H1 (cell line): ENCODE results near the gene ARHGAP12. TPM values are rescaled to one million over a fixed set of nuclear protein-coding genes. Genes with fewer than 3 reads are reported as not detected.

ENCODE experiments used
- CTCF ChIA-PET: fragments of 300-600 bp; sonication (Branson Sonifier 250); formaldehyde crosslinking; loops from one replicate; lab custom pipeline; 2021; ENCODE audit not compliant: partially characterized antibody; lab: Charles Lee
- POLR2A ChIA-PET: fragments of 300-600 bp; sonication (Branson Sonifier 250); formaldehyde crosslinking; loops from one replicate; lab custom pipeline; 2021; ENCODE audit warnings: inconsistent platforms; ENCODE audit not compliant: partially characterized antibody; lab: Charles Lee
- DNase-seq, 2 experiments: peaks; one replicate each; pipeline versions ENCODE4 v3.0.0 to v3.0.0-alpha.2; 2010 to 2022; ENCODE audit warnings: low spot score in 2 of 2, low read depth in 1 of 2, mixed read lengths in 1 of 2
- FAIRE-seq: peaks from 2 replicates; lab custom pipeline; 2011; peaks lifted over from hg19 to GRCh38; lab: Jason Lieb, UNC
- H2AFZ ChIP-seq: 2 replicates; pipeline ENCODE4 v1.8.1; 2012; ENCODE audit warnings: low read length, inconsistent platforms
- H2AK5ac ChIP-seq: 2 replicates; pipeline ENCODE4 v1.6.1; 2013; ENCODE audit warnings: low read depth, low read length
- H2BK120ac ChIP-seq: replicated peaks from 2 replicates; pipeline ENCODE3; 2013; ENCODE audit warnings: low read depth, low read length, inconsistent platforms
- H2BK12ac ChIP-seq: 2 replicates; pipeline ENCODE4 v1.6.1; 2013; ENCODE audit warnings: low read depth, low read length
- H2BK15ac ChIP-seq: 2 replicates; pipeline ENCODE4 v1.6.1; 2013; ENCODE audit warnings: low read length
- H2BK20ac ChIP-seq: 2 replicates; pipeline ENCODE4 v1.6.1; 2013; ENCODE audit warnings: low read length
- H2BK5ac ChIP-seq: 2 replicates; pipeline ENCODE4 v1.6.1; 2013; ENCODE audit warnings: low read depth, low read length
- H3K14ac ChIP-seq: 2 replicates; pipeline ENCODE4 v1.6.1; 2013; ENCODE audit warnings: inconsistent platforms; ENCODE audit not compliant: insufficient read length
- H3K18ac ChIP-seq: 2 replicates; pipeline ENCODE4 v1.6.1; 2013; ENCODE audit warnings: low read length; ENCODE audit errors: extremely low read depth
- H3K23ac ChIP-seq: 2 replicates; pipeline ENCODE4 v1.6.1; 2013; ENCODE audit warnings: inconsistent platforms; ENCODE audit not compliant: insufficient read length
- H3K23me2 ChIP-seq: 2 replicates; pipeline ENCODE4 v1.6.1; 2013; ENCODE audit warnings: low read depth, low read length
- H3K27ac ChIP-seq: 2 replicates; pipeline ENCODE4 v1.6.1; 2011; ENCODE audit warnings: low read depth, low read length, inconsistent platforms
- H3K27me3 ChIP-seq, 4 experiments: replicated peaks in 1 of 4; 1 replicate in 1 of 4; 2 replicates in 3 of 4; pipeline versions ENCODE4 v1.6.1 to v1.8.1; 2011 to 2013; ENCODE audit warnings: low read length in 3 of 4, mild to moderate bottlenecking in 3 of 4, inconsistent platforms in 2 of 4, mixed read lengths in 2 of 4, moderate library complexity in 1 of 4; ENCODE audit not compliant: control insufficient read depth in 3 of 4, insufficient read depth in 3 of 4; ENCODE audit errors: extremely low read depth in 1 of 4
- H3K36me3 ChIP-seq, 4 experiments: 2 replicates each; pipeline versions ENCODE4 v1.6.1 to v1.8.1; 2011 to 2013; ENCODE audit warnings: mild to moderate bottlenecking in 4 of 4, low read length in 3 of 4, moderate library complexity in 2 of 4, control low read depth in 1 of 4, inconsistent platforms in 1 of 4; ENCODE audit not compliant: insufficient read depth in 4 of 4, control insufficient read depth in 2 of 4
- H3K4ac ChIP-seq: replicated peaks from 2 replicates; pipeline ENCODE3; 2013; ENCODE audit warnings: low read length, low read depth, mixed read lengths, inconsistent platforms; ENCODE audit not compliant: insufficient read length
- H3K4me1 ChIP-seq, 4 experiments: replicated peaks in 1 of 4; 1 replicate in 1 of 4; 2 replicates in 3 of 4; pipeline versions ENCODE4 v1.6.1 to v1.8.1; 2011 to 2013; ENCODE audit warnings: low read length in 3 of 4, inconsistent platforms in 2 of 4, mixed read lengths in 1 of 4; ENCODE audit not compliant: insufficient read depth in 4 of 4, control insufficient read depth in 3 of 4
- H3K4me2 ChIP-seq, 2 experiments: 2 replicates each; pipeline versions ENCODE4 v1.6.1 to v1.8.1; 2011 to 2013; ENCODE audit warnings: low read depth in 2 of 2, low read length in 2 of 2, control low read depth in 1 of 2, inconsistent platforms in 1 of 2, mild to moderate bottlenecking in 1 of 2; ENCODE audit not compliant: insufficient read depth in 1 of 2
- H3K4me3 ChIP-seq, 4 experiments: fragments of 200-600, 300-600 bp in 1 of 4; sonication (generic), shearing (Covaris generic), sonication (Bioruptor Twin) in 1 of 4; 2 replicates each; pipeline versions ENCODE4 v1.5.1 to v1.8.1; 2011 to 2016; ENCODE audit warnings: low read length in 4 of 4, low read depth in 3 of 4, control low read depth in 2 of 4, inconsistent platforms in 2 of 4, mild to moderate bottlenecking in 2 of 4, mixed read lengths in 1 of 4, moderate library complexity in 1 of 4; ENCODE audit not compliant: insufficient read depth in 2 of 4; ENCODE audit errors: extremely low read depth in 1 of 4
- H3K56ac ChIP-seq: replicated peaks from 2 replicates; pipeline ENCODE3; 2013; ENCODE audit warnings: low read depth, mild to moderate bottlenecking, mixed read lengths, low read length, inconsistent platforms; ENCODE audit not compliant: insufficient read length
- H3K79me1 ChIP-seq: 2 replicates; pipeline ENCODE4 v1.6.1; 2013; ENCODE audit warnings: low read depth, low read length, control low read depth
- H3K79me2 ChIP-seq, 2 experiments: 2 replicates each; pipeline versions ENCODE4 v1.6.1 to v1.8.1; 2012 to 2013; ENCODE audit warnings: low read length in 2 of 2, mild to moderate bottlenecking in 2 of 2, inconsistent platforms in 1 of 2; ENCODE audit not compliant: insufficient read depth in 2 of 2, control insufficient read depth in 1 of 2
- H3K9ac ChIP-seq, 4 experiments: replicated peaks in 1 of 4; 1 replicate in 1 of 4; 2 replicates in 3 of 4; pipeline versions ENCODE4 v1.6.1 to v1.8.1; 2011 to 2013; ENCODE audit warnings: low read depth in 3 of 4, low read length in 3 of 4, control low read depth in 2 of 4, mild to moderate bottlenecking in 2 of 4, moderate library complexity in 2 of 4, inconsistent platforms in 1 of 4; ENCODE audit errors: extremely low read depth in 1 of 4
- H3K9me3 ChIP-seq, 2 experiments: 2 replicates each; pipeline versions ENCODE4 v1.6.1 to v1.8.1; 2012 to 2013; ENCODE audit warnings: mild to moderate bottlenecking in 2 of 2, moderate library complexity in 2 of 2, control low read depth in 1 of 2, inconsistent platforms in 1 of 2, low read depth in 1 of 2, low read length in 1 of 2, mixed read lengths in 1 of 2; ENCODE audit not compliant: insufficient read depth in 2 of 2
- H4K20me1 ChIP-seq, 2 experiments: replicated peaks in 1 of 2; 2 replicates each; pipeline versions ENCODE3 to v1.8.1; 2011 to 2013; ENCODE audit warnings: inconsistent platforms in 2 of 2, low read length in 2 of 2, mild to moderate bottlenecking in 1 of 2; ENCODE audit not compliant: insufficient read depth in 2 of 2, control insufficient read depth in 1 of 2
- H4K5ac ChIP-seq: 2 replicates; pipeline ENCODE4 v1.6.1; 2013; ENCODE audit warnings: low read length, low read depth, mixed read lengths, inconsistent platforms; ENCODE audit not compliant: insufficient read length
- H4K8ac ChIP-seq: 2 replicates; pipeline ENCODE4 v1.8.0; 2013; ENCODE audit warnings: mild to moderate bottlenecking, moderate library complexity, low read length, inconsistent platforms; ENCODE audit not compliant: insufficient read depth; ENCODE audit errors: extremely low read depth
- H4K91ac ChIP-seq: replicated peaks from 2 replicates; pipeline ENCODE3; 2013; ENCODE audit warnings: low read length, mixed read lengths, inconsistent platforms; ENCODE audit not compliant: insufficient read length
- POU5F1 ChIP-seq: IDR thresholded peaks from 2 replicates; pipeline ENCODE4 v1.6.1; 2011; ENCODE audit warnings: low read depth, mild to moderate bottlenecking, low read length, moderate library complexity
- WGBS, 2 experiments: shearing (Covaris generic) in 1 of 2; methylation state at CpG; one replicate each; pipeline versions ENCODE4 v1.1.6 to v1.1.7; 2013 to 2015; ENCODE audit warnings: low lambda C conversion rate in 2 of 2, mixed read lengths in 2 of 2, inconsistent platforms in 1 of 2, low coverage in 1 of 2, missing lambda C conversion rate in 1 of 2; ENCODE audit not compliant: insufficient replicate concordance in 2 of 2, insufficient coverage in 1 of 2, insufficient read length in 1 of 2; ENCODE audit errors: extremely low coverage in 1 of 2, missing lambda C conversion rate in 1 of 2; 5-methylcytosine and 5-hydroxymethylcytosine counted together
- polyA plus RNA-seq, 7 experiments: library from polyadenylated mRNA; depleted of rRNA in 3 of 7; stranded (reverse) in 5 of 7; unstranded in 2 of 7; fragments of >200 nt in 5 of 7; fragments of 200-250 nt in 2 of 7; gene quantifications; 1 replicate in 5 of 7; 2 replicates in 1 of 7; 4 replicates in 1 of 7; pipeline versions ENCODE4 v1.2.1 to v1.2.3, GENCODE V29; 2011 to 2013; ENCODE audit warnings: missing spikeins in 2 of 7, mixed read lengths in 2 of 7
- total RNA-seq: library from RNA; stranded (reverse); fragmentation: NEBNext Ultra II Directional; extraction: Animal tissue kit (Norgen Biotek cat#: 25700); gene quantifications from 2 replicates; pipeline ENCODE4 v1.2.1, GENCODE V29; 2021

ARHGAP12 gene
- total and polyA plus RNA-seq, 2 of the 8 experiments (the other 6 are each of a cell fraction or from before 2014, with no cell fraction given): 10.1 to 39.0 TPM

DNA sequence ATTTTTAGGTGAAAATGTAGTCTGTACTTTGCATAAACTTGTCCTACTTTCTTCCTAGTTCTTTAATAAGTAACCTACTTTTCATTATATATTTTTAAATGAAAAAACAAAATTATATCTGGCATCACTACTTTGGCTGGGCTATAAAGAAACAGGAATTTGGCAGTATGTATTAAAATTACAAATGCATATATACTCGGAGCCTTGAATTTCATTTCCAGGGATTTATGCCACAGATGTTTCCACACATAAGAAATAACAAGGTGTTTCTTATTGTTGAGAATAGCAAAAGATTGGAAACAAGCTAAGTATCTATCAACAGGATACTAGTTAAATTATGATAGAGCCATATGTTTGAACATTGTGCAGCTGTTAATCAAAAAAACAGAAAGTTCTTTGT lies 2.2 kb upstream of the ARHGAP12 start:
- no peak overlapping the region for H2BK15ac ChIP-seq
- H3K36me3 ChIP-seq: no peaks in the 10 kb centered on the region
- no peak overlapping the region for H2AFZ ChIP-seq
- no peaks in the 10 kb centered on the region for H3K79me1 ChIP-seq
- H4K91ac ChIP-seq: no peak overlapping the region
- H3K4me3 ChIP-seq: no peak overlapping the region
- no peak overlapping the region for H2BK20ac ChIP-seq
- no peak overlapping the region; a peak in 1 of 4 replicates for H3K4me2 ChIP-seq
- no peak overlapping the region for H2AK5ac ChIP-seq
- no peak overlapping the region for H3K4ac ChIP-seq
- H3K79me2 ChIP-seq: peaks cover 9 to 22% of the 10 kb centered on the region in 2 experiments
- no peak overlapping the region for H3K18ac ChIP-seq
- no peak overlapping the region for H3K14ac ChIP-seq
- no peak for DNase-seq
- no peak overlapping the region for H2BK120ac ChIP-seq
- H3K56ac ChIP-seq: no peak overlapping the region
- H4K8ac ChIP-seq: no peak overlapping the region
- H4K5ac ChIP-seq: no peak overlapping the region
- FAIRE-seq: no peak
- TF ChIP-seq POU5F1: no peak
- peaks cover 0 to 7% (median 0%) of the 10 kb centered on the region in 4 experiments; a peak in 3 of 7 replicates for H3K4me1 ChIP-seq
- H3K23me2 ChIP-seq: peaks cover 12% of the 10 kb centered on the region
- no peak overlapping the region for H2BK12ac ChIP-seq
- ChIA-PET CTCF (interaction anchor here (0.8 to 1.1 kb wide), 4 partner anchors 9 to 60 kb away, joined by 3 to 4 read pairs (median 4); no protein-coding TSS in a partner anchor), POLR2A (interaction anchor here (1.2 kb wide), 1 partner anchor 11 kb away, joined by 3 read pairs; no protein-coding TSS in a partner anchor)
- H3K23ac ChIP-seq: no peak overlapping the region
- no peaks in the 10 kb centered on the region for H4K20me1 ChIP-seq
- H2BK5ac ChIP-seq: no peak overlapping the region
- WGBS, 2 experiments: 81% methylated on average over 1 of the region's 1 CpG; no CpG with 5 or more reads in 1 of the 2 experiments
- H3K9me3 ChIP-seq: no peaks in the 10 kb centered on the region
- H3K27ac ChIP-seq: no peak overlapping the region
- H3K9ac ChIP-seq: no peak overlapping the region
- no peaks in the 10 kb centered on the region for H3K27me3 ChIP-seq
